NT2/D1 (cell line): ENCODE measurements around the gene ZNF558.

Experiments used
- SUZ12 ChIP-seq: IDR thresholded peaks from 2 replicates; pipeline ENCODE4 v1.6.1; 2011; ENCODE audit not compliant: insufficient read length, insufficient read depth; ENCODE audit errors: extremely low read depth
- YY1 ChIP-seq: IDR thresholded peaks from 2 replicates; pipeline ENCODE4 v1.6.1; 2011; ENCODE audit not compliant: insufficient read length, insufficient read depth
- ZNF274 ChIP-seq: IDR thresholded peaks from 2 replicates; pipeline ENCODE4 v1.6.1; 2011; ENCODE audit warnings: mild to moderate bottlenecking, low read depth, low read length

DNA sequence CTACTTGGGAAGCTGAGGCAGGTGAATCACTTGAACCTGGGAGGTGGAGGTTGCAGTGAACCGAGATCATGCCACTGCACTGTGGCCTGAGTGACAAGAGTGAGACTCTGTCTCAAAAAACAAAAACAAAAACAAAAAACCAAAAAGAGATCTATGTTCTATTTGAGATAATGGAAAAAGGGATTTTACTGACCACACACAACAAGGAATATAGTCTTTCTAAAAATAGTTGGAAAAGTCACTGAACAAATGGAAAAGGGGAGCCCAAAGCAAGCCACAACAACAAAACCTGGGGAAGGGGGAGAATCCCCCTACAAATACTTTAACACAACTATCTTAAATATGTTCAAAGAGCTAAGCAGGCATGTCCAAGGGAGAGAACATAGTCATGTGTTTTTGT is 37.3 kb downstream of the ZNF558 start:
- no peak for TF ChIP-seq YY1
- TF ChIP-seq ZNF274 = no peak
- no peak for TF ChIP-seq SUZ12
